IPS-NIHi11 (cell line): ENCODE results near the gene SLC43A1.
"Not testable (repeated sequence)": the region's sequence is repeated elsewhere in the genome, so short reads cannot be mapped to it uniquely, and the experiment has no call there.

Experiments
- DNase-seq: peaks from one replicate; pipeline ENCODE4 v3.0.0; 2012; ENCODE audit warnings: mixed read lengths, low spot score

SLC43A1 gene

DNA sequence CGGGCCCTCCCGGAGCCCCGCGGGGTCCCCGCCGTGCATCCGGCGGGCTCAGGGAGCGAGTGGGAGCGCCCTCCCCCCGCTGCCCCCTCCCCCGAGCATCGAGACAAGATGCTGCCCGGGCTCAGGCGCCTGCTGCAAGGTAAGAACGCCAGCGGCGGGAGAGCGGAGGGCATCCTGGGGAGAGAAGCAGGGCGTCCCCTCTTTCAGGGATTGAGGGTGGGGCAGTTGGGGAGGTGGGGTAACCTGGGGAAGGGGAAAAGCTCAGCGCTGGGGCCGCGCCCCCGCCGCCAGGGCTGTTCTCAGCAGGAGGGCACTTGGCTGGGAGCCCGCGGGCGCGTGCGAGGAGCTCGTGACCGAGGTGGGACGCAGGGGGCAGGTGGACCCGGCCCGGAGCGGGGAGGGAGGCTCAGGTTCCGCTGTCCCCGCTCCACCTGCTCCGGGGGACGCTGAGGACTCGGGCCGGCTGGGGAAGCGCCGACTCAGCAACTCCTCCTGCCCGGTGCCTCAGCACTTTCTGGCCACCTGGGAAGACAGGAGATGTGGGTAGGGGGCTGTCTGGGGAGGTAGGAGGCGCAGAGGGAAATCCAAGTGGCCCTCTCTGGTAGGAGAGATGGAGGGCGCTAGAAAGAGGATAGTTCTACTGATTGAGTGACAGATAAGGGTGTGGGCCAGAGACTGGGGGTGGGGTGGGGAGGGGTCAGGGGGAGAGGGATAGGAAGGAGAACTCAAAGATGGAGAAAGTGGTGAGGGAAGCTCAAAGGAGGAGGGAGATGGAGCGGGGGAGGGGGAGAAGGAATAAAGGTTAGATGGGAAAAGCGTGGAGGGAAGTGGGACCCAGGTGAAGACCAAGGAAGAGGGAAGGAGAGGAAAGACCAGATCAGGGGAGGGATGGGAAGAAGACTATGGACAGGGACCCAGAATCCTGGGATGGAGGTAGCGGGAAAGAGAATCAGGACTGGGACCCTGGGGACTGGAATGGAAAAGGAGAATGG, 54.4 kb downstream of the SLC43A1 start:
- DNase-seq: peak; percentile 67

DNA sequence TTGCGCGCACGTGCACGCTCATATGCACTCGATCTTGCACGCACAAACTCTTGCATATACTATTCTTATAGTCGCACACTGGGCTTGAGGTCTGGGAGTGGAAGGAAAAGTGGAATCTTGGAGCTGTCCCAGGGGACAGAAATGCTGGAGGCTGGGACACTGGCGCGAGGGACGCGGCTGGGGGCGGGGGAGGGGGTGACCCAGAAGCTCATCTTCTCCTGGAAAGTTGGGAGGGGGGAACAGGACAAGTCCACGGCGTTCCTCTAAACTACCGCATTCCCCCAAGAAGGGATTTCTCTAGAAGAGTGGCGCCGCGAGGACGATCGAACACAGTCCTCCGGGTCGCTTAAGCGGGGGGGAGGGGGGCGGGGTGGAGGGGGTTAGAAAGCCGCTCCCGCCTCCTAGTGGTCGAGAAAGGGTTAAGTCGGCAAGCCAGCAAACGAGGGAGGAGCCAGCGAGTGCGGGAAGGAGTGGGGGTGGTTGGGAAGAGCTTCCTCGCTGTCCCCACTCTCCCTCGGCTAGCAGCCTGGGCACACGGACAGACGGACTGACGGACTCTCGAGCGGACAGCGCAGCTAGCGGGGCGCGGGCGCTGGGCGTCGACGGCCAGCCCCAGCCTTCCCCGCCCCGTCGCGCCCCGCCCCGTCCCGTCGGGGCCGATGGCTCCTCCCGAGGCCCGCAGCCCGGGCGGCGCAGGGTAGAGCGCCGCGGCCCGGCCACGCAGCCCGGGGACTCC, 55.3 kb downstream of the SLC43A1 start, which contains the start of gene RTN4RL2:
TSS of gene RTN4RL2 (plus strand) at position 507 of the 736 bp plus-strand sequence. CDS start 338 bp downstream, outside the sequence.
- DNase-seq: peak; percentile 88

DNA sequence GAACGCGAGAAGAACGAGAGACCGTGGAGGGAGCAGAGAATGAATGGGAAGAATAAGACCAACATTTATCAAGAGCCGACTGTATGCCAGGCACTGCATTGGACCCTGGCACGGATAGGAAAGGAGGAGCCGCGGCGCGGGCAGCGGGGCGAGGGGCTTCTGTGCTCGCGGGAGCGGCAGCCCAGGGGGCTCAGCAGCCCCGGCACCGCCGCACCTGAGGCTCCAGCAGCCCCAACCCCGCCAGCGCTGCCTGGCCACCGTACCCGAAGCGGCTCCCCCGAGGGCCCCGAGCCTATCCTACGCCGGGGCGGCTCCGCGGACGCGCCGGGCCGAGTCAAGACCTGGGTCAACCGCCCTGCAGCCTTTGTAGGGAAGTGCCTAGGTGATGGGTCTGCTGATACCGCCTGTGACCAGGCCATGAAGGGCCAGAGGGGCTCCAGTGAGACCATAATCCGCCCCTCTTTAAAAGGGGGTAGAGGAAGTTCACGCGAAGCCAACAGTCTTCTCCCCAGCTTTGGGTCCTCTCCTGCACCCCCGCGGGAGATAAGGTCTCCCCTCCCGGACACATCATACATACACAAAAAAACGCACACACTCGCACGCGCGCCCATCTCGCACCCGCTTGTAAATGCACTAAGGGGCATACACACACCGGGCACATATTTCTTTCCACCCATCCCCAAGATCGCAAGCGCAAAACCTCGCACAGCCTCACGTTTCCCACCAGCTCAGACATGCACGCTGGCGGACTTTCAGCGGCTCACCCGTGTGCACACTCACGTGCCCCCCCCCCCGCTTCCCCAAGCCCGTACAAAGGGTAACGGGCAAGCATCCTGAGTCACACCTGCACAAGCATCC, 56.1 kb downstream of the SLC43A1 start:
- no peak for DNase-seq

DNA sequence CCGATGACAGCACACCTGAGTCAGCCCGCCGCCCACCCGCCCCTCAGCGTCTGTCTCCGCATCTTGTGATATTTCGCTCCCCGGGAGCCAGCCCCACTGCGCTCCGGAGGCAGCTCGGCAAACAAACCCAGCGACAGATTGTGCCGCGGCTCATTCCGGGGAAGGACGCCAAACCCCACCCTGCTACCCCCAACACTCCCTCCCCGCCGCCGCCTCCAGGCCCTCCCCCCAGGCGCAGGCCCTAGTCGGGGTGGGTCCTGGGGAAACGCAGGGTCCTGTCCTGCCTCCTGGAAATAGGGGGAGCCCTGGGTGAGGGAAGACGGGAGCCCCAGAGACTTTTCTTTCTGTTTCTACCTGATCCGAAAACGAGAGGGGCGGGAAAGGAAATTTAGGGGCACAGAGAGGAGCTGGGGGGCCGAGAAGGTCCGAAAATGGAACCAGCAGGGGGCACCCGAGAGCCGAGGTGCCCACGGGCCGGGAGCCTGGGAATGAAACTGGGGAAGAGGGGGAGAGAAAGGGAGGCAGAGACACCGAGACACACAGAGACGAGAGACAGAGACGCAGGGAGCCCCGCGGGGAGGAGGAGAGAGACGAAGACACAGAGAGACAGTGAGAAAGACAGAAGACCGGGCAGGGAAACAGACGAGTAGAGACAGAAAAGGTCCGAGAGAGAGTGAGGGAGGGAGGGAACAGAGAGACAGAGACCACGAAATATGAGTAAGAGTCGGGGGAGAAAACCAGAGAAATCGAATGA, 56.9 kb downstream of the SLC43A1 start:
- DNase-seq: peak; percentile 65

DNA sequence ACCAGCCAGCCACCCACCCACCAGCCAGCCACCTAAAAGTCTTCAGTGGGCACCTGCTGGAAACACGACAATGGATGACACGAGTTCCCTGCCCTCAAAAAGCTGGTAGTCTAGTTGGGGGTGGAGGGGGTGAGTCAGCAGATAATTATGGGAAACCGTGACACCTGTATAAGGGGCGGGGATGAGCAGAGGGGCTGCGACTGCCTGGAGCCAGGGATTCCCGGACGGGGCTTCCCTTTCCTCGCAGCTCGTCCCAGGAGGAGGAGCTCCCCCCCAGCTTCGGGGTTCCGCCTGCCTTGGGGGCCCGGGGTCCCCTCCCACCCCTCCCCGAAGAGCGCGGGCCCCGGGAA, 57.5 kb downstream of the SLC43A1 start:
- no peak for DNase-seq

DNA sequence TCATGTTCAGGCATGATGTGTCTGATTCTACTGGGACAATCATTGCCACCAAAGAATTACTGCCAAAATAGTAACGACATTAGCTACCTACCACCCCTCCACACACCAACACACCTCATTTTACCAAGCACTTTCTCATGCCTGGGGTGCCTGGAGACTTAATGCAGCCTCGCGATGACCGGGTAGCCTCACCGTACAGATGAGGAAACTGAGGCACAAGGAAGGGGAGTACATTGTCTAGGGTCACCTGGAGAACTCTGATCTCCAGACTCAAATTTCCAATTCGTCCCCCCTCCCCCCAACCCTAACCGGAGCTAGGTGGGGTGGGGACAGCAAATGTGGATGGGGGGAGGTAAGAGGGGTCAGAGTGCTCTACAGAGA, 57.9 kb downstream of the SLC43A1 start:
- no peak for DNase-seq

DNA sequence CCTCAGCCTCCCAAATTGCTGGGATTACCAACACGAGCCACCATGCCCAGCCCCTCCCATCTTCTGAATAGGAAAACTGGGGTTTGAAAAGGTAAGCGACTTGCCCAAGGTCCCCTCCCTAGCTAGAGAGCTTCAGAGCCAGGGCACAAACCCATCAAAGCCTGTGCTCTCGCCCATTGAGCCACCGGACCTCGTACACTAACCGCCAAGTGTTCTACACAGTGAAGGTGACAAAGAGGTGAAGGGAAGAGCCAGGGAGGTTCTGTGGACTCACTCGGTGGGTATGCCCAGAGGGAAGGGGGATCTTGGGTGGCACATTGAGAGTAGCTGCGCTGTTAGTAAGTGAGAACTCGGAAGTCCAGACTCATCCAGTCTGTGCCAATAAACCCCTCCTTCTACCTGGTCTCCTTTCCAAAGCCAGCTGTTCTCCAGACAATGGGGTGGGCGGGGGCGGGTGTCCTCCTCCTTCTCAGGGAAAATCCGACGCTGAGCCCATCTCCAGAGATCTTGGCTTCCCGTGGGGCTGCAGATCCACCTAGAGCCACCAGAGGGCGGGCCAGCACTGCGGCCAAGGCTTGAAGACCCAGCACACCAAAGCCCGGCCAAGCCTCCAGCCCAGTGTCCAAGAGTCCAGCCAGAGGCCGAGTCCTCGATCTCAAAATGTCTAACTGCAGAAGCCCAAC, 58.4 kb downstream of the SLC43A1 start:
- DNase-seq: peak; percentile 84

DNA sequence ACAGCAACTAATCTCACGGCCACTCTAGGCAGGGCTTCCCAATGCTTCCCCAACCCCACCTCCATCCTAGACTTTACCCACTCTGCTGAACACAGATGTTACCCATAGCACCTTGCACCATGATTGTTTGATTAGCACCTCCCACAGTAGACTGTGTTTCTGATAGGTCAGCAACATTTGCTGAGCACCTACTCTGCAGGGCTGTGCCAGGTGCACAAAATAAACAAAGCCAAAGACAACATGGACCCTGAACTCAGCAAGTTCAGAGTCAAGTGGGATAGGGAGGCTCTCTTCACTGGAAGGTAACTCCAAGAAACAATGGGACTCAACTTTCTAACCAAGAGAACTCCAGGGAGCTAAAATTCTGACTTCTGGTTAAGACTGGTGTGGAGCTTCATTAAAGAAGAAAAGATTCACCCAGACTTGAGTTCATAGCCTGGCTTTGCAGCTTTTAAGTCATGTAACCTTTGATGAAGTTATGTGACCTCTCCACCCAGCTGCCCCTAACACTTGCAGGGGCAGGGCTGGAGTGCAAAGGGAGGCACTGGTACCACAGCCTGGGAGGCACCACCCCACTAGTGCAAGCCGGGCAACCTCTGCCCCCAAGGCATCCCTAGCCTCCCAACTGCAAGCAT, 61.8 kb downstream of the SLC43A1 start:
- DNase-seq: no peak

DNA sequence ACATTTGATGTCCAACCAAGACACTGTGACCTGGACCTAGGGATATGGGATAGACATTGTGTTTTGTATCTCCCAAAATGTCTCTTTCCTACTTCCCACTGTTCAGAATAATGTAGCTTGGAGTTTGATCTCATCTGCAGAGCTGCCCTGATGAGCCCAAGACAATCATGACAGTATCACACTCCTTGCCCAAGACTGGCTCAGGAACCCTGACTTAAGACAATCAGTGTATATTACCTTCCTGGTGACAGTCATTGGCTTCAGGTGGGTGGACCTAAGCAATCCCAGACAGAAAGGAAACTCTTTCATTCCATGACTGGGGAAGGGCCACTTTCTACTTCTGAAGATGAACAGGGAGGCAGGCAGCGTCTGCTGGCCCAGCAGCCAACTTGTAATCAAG, 69.4 kb downstream of the SLC43A1 start:
- DNase-seq: no peak

DNA sequence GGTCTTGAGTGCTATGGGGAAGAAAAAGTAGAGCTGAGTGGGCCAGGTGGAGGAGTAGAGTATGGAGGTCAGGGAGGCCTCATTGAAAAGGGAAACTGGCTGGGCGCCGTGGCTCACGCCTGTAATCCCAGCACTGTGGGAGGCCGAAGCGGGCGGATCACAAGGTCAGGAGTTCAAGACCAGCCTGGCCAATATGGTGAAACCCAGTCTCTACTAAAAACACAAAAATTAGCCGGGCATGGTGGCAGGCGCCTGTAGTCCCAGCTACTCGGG, 70.4 kb downstream of the SLC43A1 start:
- DNase-seq: not testable (repeated sequence)

DNA sequence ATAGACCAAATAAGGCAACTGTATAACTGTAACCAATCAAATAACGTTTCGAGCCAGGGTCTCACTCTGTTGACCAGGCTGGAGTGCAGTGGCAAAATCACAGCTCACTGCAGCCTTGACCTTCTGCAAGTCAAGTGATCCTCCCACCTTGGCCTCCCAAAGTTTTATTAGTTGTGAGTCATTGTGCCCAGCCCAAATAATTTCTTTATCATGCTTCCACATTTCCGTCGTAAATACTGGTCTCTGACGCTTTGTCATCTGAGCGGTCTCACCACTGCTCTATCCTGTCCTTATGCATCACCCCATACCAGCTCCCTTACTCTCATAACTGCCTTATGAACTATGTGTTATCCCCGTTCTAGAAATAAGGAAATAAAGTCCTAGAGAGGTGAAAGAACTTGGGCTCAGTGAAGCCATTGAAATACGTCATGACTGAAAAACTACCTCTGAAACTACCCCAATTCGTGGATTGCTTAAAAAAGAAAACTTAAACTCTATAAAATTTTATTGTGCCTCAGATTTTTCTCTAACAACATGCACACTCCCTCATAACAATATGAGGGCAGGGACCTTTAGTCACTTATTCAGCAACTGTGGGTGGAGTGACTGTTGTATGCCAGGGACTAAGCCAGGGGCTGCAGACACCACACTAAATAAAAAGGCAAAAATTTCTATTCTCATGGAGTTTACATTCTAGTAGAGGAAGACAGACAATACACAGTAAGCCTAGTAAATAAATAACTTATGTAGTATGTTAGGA, 71.0 kb downstream of the SLC43A1 start:
- DNase-seq: no peak

DNA sequence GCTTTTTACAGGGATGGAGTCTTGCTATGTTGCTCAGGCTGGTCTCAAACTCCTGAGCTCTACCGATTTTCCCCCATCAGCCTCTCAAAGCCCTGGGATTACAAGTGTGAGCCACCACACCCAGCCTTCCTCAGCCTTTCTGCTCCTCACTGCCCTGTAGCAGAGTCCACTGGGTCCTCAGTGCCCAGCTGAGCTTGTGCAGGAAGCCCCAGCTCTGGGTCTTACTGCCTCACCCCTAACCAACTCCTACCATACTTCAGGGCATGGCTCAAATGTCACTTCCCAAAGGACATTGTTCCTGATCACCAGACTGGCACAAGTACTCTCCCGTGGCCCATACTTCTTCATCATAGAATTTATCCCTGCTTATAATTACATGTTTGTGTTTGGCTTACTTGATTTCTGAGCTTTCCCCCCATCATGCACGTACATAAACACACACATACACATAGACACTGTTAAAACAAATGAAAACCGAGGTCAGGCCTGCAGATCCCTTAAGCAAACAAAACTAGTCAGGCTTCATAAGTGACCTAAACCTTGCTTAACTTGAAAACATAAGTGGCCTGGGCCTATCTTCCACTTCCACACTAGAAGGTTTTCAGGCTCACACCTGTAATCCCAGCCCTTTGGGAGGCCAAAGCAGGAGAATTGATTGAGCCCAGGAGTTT, 74.6 kb downstream of the SLC43A1 start:
- DNase-seq: no peak

DNA sequence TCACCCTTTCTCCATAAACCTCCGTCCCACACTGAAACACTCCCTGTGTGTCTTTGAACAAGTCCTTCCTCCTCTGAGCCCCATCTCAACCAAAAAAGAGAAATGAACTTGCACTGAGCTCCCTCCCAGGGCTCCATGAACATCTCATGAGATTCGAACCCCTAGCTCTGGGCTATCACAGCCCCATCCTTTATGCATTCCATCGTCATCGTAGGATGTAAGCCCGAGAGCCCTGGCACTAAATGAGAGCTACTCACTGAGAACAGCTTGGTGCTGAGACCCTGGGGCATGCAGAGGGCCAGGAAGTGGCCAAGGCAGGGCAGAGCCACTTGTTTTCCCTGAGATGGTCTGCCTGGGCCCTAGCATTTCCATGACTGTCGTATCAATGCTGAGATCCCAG, 75.7 kb downstream of the SLC43A1 start:
- DNase-seq: no peak

DNA sequence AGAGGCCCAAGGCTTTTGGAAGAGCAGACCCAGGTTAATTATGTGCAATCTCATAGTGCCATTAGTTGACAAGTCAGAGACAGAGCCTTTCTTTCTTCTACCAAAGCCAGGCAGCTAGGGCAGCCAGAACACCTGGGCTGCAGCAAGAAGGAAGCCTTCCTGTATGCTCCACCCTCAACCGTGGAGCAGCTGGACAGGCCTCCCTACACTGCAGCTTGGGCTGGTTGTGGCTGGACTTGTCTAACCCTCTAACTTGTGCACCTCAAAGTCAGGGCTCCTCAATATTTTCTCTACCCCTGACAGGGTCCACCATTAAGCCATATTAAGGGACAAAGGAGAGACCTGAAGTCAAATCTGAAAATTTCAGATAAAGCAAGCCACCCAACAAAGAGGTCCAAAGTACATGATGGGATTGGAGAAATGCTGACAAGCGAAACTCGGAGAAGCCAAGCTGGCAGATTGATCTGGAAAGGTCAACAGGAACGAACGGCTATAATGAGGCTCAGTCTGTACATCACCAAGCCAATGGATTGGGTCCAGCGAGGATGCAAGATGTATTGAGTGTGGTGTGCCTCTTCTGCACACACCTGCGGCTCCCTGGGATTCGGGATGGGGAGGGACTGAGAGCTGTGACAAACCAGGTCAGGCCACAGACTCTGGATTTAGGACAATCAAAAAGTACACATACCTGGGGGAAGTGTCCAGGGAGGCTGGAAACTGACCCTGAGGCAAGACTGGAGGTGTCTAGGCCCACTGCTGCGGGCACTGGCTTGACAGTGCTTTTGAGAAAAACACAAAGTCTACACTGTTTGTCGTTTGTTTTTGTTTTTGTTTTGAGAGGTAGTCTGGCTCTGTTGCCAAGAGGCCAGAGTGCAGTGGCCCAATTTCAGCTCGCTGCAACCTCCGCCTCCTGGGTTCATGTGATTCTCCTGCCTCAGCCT, 76.9 kb downstream of the SLC43A1 start:
- no peak for DNase-seq

DNA sequence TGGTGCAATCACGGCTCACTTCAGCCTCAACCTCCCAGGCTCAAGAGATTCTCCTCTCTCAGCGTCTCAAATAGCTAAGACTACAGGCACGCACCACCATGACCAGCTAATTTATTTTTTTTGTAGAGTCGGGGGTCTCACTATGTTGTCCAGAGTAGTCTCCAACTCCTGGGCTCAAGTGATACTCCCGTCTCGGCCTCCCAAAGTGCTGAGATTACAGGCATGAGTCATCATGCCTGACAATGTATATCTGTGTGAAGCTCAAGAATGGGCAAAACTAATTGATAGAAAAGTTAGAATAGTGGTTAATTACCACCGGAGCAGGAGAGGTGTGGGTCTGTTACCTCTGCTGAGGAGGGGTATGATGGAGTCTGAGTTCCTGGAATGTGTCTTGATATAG, 79.5 kb downstream of the SLC43A1 start:
- DNase-seq: no peak

DNA sequence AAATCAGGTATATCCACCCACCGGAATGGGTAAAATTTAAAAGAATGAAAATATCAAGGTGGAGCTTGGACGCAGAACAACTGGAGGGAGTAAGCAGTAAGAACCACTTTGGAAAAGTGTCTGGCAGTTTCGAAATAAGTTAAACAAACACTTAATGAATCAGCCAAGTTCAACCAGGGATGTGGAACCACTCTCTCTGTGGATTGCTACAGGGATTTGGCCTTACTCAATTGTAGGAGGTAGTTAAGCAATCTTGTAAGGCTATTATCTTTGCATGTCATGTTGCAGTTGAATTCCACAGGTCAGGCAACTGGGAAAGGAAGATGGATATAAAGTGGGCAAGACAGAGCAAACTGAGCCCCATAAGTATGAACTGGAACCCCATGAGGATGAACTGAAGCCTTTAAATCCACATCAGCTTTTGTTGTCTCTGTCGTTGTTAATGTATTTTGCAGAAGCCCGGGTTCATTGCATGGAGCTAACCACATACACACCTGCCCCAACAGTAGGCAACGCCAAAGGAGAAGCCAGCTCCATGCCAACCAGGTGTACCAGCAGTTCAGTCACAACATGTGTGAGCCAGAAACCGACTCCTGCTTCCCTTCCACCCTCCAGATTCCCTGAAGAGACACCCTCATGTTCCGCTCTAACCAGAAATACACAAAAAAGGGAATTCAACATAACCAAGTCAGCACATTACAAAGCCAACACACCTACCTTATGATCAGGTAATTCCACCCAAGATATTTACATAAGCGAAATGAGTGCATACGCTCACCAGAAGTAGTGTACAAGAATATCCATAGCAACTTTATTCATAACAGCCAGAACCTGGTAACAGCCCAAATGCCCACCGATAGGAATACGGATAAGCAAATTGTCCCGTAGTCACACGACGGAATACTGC, 80.6 kb downstream of the SLC43A1 start:
- no peak for DNase-seq
